Measurements from ENCODE around the gene ILDR2.

ILDR2 gene

DNA sequence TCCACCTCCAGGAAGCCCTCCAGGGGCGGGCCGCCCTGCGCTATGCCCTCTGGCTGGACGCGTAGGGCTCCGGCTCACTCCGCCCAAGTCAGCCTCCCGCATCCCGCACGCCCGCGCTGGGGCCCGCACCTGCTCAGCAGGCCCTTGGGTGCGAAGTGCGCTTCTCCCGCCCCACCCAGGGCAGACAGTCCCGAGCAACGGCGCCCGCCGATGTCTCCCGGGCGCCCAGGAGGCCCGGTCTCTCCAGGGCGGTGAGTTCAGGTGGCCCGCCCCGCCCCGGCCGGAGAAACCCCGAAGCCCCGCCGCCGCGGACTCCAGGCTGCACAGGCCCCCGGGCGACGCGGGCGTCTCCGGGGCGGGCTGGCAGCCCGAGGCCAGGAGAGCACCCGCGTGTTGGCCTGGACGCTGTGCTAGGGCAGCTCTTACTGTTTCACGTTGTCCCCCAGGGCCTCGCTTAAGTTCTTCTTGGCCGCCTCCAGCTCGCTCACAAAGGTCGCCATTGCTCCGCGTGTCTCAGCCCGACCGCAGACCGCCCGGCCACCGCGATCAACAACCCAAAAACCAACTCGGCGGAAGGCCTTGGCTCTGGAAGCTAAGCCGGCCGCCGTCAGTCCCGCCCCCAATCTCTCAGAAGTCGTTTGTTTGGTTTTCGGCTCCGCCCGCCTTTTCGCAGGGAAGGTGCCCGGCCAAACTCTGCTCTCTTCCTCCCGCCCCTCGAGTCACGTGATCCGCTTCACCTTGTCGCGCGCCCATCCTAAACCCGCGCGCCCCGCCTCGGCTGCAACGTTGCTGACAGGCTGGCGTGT, 99.4 kb downstream of the ILDR2 start, which contains the start of gene TADA1:
Gene TADA1, minus strand, starts transcription at position 531 of the 806 bp plus-strand sequence. Its CDS starts 31 bp downstream, at position 500.
- H3K14ac ChIP-seq (ENCODE audit: low read length in 2 of 2), result peak within 1 kb of the TSS; percentile 45 to 79
- peak; percentile 96 for DNase-seq
- H3K18ac ChIP-seq (ENCODE audit: low read depth in 1 of 2, low read length in 2 of 2), result peak within 1 kb of the TSS; percentile 69 to 96
- H3K9me3 ChIP-seq (ENCODE audit: control insufficient read depth, low read length), result no peaks in the 10 kb centered on the region
- H3K27me3 ChIP-seq (ENCODE audit: control insufficient read depth in 1 of 2, insufficient read depth in 1 of 2, low read length in 2 of 2), result peaks cover 0 to 2% of the 10 kb centered on the region in 2 experiments
- H2BK12ac ChIP-seq (ENCODE audit: low read length in 2 of 2), result peak within 1 kb of the TSS in 1 of 2 experiments; percentile 66
- H3K4me1 ChIP-seq (ENCODE audit: control insufficient read depth, insufficient read depth, low read depth, low read length), result peaks cover 5% of the 10 kb centered on the region
- peak within 1 kb of the TSS in 1 of 2 experiments; percentile 48 for H3K23ac ChIP-seq (ENCODE audit: low read length in 2 of 2)
- H2AK5ac ChIP-seq (ENCODE audit: low read length, severe bottlenecking), result no peak within 1 kb of the TSS
- peak within 1 kb of the TSS; percentile 92 for H4K8ac ChIP-seq (ENCODE audit: low read length)
- H2AFZ ChIP-seq (ENCODE audit: low read depth, low read length), result peak within 1 kb of the TSS; percentile 94
- peak within 1 kb of the TSS; percentile 62 for H4K91ac ChIP-seq (ENCODE audit: low read length)
- H3K9ac ChIP-seq (ENCODE audit: low read length), result peak within 1 kb of the TSS; percentile 87
- peak within 1 kb of the TSS; percentile 51 for H3K27ac ChIP-seq (ENCODE audit: low read length, poor library complexity, severe bottlenecking)
- peak within 1 kb of the TSS in 1 of 2 experiments; percentile 85 for H3K4ac ChIP-seq (ENCODE audit: low read depth in 1 of 2, low read length in 2 of 2)
- no peak within 1 kb of the TSS for H2BK5ac ChIP-seq (ENCODE audit: low read depth, low read length, poor library complexity, severe bottlenecking)
- under 1% methylated on average over 84 of the region's 84 CpGs for WGBS
- H3K36me3 ChIP-seq (ENCODE audit: control insufficient read depth in 1 of 2, insufficient read depth in 2 of 2, low read depth in 1 of 2, low read length in 2 of 2), result no peaks in the 10 kb centered on the region
- peaks cover 13% of the 10 kb centered on the region for H3K79me1 ChIP-seq (replicated peaks; ENCODE audit: low read length, poor library complexity, severe bottlenecking)
- H2BK120ac ChIP-seq (ENCODE audit: low read depth, low read length), result peak within 1 kb of the TSS; percentile 81
- peak within 1 kb of the TSS; percentile 96 for H2BK15ac ChIP-seq (ENCODE audit: low read depth, poor library complexity, severe bottlenecking)
- peak within 1 kb of the TSS; percentile 90 to 92 for H3K4me3 ChIP-seq (ENCODE audit: insufficient read depth in 1 of 2, low read depth in 1 of 2, low read length in 2 of 2)
- peak within 1 kb of the TSS; percentile 93 for H3K4me2 ChIP-seq (ENCODE audit: low read length, poor library complexity, severe bottlenecking)

DNA sequence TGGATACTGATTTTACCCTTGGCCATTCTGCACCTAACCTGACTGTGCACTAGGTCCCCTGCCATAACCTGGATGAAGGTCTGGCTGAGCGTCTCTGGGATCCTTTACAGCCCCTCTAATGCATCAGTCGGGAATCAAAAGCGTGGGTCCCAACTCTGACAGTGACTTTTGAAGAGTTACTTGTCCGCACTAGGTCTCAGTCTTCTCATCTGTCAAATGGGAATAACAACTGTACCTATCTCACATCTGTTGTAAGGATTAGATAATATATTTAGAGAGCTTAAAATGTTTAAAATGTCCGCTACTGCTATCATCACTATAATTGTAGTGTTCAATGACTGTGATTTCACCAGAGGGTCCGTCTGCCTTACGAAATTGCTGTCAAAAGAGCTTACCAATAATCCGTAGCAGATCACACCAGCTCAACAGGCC, 100.0 kb downstream of the ILDR2 start:
- peak overlapping the region in 1 of 2 experiments; percentile 48 for H3K23ac ChIP-seq (ENCODE audit: low read length in 2 of 2)
- no peak for DNase-seq
- H2AK5ac ChIP-seq (ENCODE audit: low read length, severe bottlenecking), result no peak overlapping the region
- no peak overlapping the region for H2BK5ac ChIP-seq (ENCODE audit: low read depth, low read length, poor library complexity, severe bottlenecking)
- H3K36me3 ChIP-seq (ENCODE audit: control insufficient read depth in 1 of 2, insufficient read depth in 2 of 2, low read depth in 1 of 2, low read length in 2 of 2), result no peaks in the 10 kb centered on the region
- H3K4me2 ChIP-seq (ENCODE audit: low read length, poor library complexity, severe bottlenecking), result peak overlapping the region; percentile 93
- peak overlapping the region in 1 of 2 experiments; percentile 79 for H3K14ac ChIP-seq (ENCODE audit: low read length in 2 of 2)
- peak overlapping the region; percentile 94 for H2AFZ ChIP-seq (ENCODE audit: low read depth, low read length)
- no peaks in the 10 kb centered on the region for H3K27me3 ChIP-seq (ENCODE audit: control insufficient read depth in 1 of 2, insufficient read depth in 1 of 2, low read length in 2 of 2)
- peak overlapping the region; percentile 62 for H4K91ac ChIP-seq (ENCODE audit: low read length)
- H2BK15ac ChIP-seq (ENCODE audit: low read depth, poor library complexity, severe bottlenecking), result no peak overlapping the region
- 21% methylated on average over 7 of the region's 8 CpGs for WGBS
- H2BK120ac ChIP-seq (ENCODE audit: low read depth, low read length), result peak overlapping the region; percentile 81
- no peaks in the 10 kb centered on the region for H3K9me3 ChIP-seq (ENCODE audit: control insufficient read depth, low read length)
- peak overlapping the region; percentile 92 for H4K8ac ChIP-seq (ENCODE audit: low read length)
- peaks cover 14% of the 10 kb centered on the region for H3K79me1 ChIP-seq (replicated peaks; ENCODE audit: low read length, poor library complexity, severe bottlenecking)
- peaks cover 5% of the 10 kb centered on the region for H3K4me1 ChIP-seq (ENCODE audit: control insufficient read depth, insufficient read depth, low read depth, low read length)
- H3K4me3 ChIP-seq (ENCODE audit: insufficient read depth in 1 of 2, low read depth in 1 of 2, low read length in 2 of 2), result peak overlapping the region; percentile 90 to 92
- peak overlapping the region; percentile 69 to 91 for H3K18ac ChIP-seq (ENCODE audit: low read depth in 1 of 2, low read length in 2 of 2)
- H2BK12ac ChIP-seq (ENCODE audit: low read length in 2 of 2), result no peak overlapping the region
- peak overlapping the region in 1 of 2 experiments; percentile 59 for H3K4ac ChIP-seq (ENCODE audit: low read depth in 1 of 2, low read length in 2 of 2)
- peak overlapping the region; percentile 87 for H3K9ac ChIP-seq (ENCODE audit: low read length)
- H3K27ac ChIP-seq (ENCODE audit: low read length, poor library complexity, severe bottlenecking), result no peak overlapping the region

DNA sequence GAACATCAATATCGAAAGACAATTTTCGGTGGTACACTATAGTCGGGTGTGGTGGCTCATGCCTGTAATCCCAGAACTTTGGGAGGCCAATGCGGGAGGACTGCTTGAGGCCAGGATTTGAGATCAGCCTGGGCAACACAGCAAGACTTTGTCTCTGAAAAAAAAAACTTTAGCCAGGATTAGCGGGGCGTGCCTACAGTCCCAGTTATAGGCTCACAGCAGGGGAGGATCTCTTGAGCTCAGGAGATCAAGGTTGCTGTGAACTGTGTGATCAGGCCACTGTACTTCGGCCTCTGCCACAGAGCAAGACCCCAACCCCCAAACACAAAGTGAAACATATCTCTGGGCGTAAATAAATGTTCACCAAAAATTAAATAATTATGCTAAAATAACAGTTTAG, 100.9 kb downstream of the ILDR2 start:
- Histone ChIP-seq H3K18ac (ENCODE audit: low read depth in 1 of 2, low read length in 2 of 2) (no peak overlapping the region), H3K23ac (ENCODE audit: low read length in 2 of 2) (peak overlapping the region in 1 of 2 experiments; percentile 85), H2AFZ (ENCODE audit: low read depth, low read length) (no peak overlapping the region), H3K4me2 (ENCODE audit: low read length, poor library complexity, severe bottlenecking) (peak overlapping the region; percentile 14), H4K8ac (ENCODE audit: low read length) (no peak overlapping the region), H2BK120ac (ENCODE audit: low read depth, low read length) (no peak overlapping the region), H3K27ac (ENCODE audit: low read length, poor library complexity, severe bottlenecking) (no peak overlapping the region), H2BK15ac (ENCODE audit: low read depth, poor library complexity, severe bottlenecking) (no peak overlapping the region), H3K4ac (ENCODE audit: low read depth in 1 of 2, low read length in 2 of 2) (no peak overlapping the region), H3K79me1 (replicated peaks; ENCODE audit: low read length, poor library complexity, severe bottlenecking) (peaks cover 19% of the 10 kb centered on the region), H2BK12ac (ENCODE audit: low read length in 2 of 2) (no peak overlapping the region), H3K4me1 (ENCODE audit: control insufficient read depth, insufficient read depth, low read depth, low read length) (peaks cover 5% of the 10 kb centered on the region), H2AK5ac (ENCODE audit: low read length, severe bottlenecking) (no peak overlapping the region), H2BK5ac (ENCODE audit: low read depth, low read length, poor library complexity, severe bottlenecking) (no peak overlapping the region), H3K36me3 (ENCODE audit: control insufficient read depth in 1 of 2, insufficient read depth in 2 of 2, low read depth in 1 of 2, low read length in 2 of 2) (no peaks in the 10 kb centered on the region), H3K9ac (ENCODE audit: low read length) (peak overlapping the region; percentile 87), H4K91ac (ENCODE audit: low read length) (no peak overlapping the region), H3K4me3 (ENCODE audit: insufficient read depth in 1 of 2, low read depth in 1 of 2, low read length in 2 of 2) (no peak overlapping the region), H3K14ac (ENCODE audit: low read length in 2 of 2) (no peak overlapping the region), H3K27me3 (ENCODE audit: control insufficient read depth in 1 of 2, insufficient read depth in 1 of 2, low read length in 2 of 2) (no peaks in the 10 kb centered on the region), H3K9me3 (ENCODE audit: control insufficient read depth, low read length) (no peaks in the 10 kb centered on the region)
- no peak for DNase-seq
- WGBS, result 94% methylated on average over 6 of the region's 8 CpGs

DNA sequence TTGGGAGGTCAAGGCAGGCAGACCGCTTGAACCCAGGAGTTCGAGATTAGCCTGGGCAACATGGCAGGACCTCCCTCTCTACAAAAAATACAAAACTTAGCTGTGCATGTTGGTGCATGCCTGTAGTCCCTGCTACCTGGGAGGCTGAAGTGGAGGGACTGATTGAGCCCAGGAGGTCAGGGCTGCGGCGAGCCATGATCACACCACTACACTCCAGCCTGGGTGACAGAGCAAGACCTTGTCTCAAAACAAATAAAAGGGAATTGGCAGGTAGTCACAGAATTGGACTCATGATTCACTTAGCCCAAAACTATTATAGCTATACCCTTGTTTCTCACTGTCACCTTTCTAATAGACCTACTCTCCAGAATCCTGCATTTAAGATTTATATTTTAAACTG, 104.8 kb downstream of the ILDR2 start:
- Histone ChIP-seq H3K23ac (ENCODE audit: low read length in 2 of 2) (no peak overlapping the region), H3K4me3 (ENCODE audit: insufficient read depth in 1 of 2, low read depth in 1 of 2, low read length in 2 of 2) (no peak overlapping the region), H3K4me2 (ENCODE audit: low read length, poor library complexity, severe bottlenecking) (no peak overlapping the region), H3K4ac (ENCODE audit: low read depth in 1 of 2, low read length in 2 of 2) (no peak overlapping the region), H3K79me1 (replicated peaks; ENCODE audit: low read length, poor library complexity, severe bottlenecking) (peaks cover 28% of the 10 kb centered on the region), H2BK120ac (ENCODE audit: low read depth, low read length) (no peak overlapping the region), H3K18ac (ENCODE audit: low read depth in 1 of 2, low read length in 2 of 2) (no peak overlapping the region), H2AFZ (ENCODE audit: low read depth, low read length) (no peak overlapping the region), H3K36me3 (ENCODE audit: control insufficient read depth in 1 of 2, insufficient read depth in 2 of 2, low read depth in 1 of 2, low read length in 2 of 2) (peaks cover 12 to 18% of the 10 kb centered on the region in 2 experiments), H3K9ac (ENCODE audit: low read length) (no peak overlapping the region), H4K91ac (ENCODE audit: low read length) (no peak overlapping the region), H2AK5ac (ENCODE audit: low read length, severe bottlenecking) (no peak overlapping the region), H2BK5ac (ENCODE audit: low read depth, low read length, poor library complexity, severe bottlenecking) (no peak overlapping the region), H3K14ac (ENCODE audit: low read length in 2 of 2) (no peak overlapping the region), H3K4me1 (ENCODE audit: control insufficient read depth, insufficient read depth, low read depth, low read length) (peaks cover 9% of the 10 kb centered on the region), H3K27ac (ENCODE audit: low read length, poor library complexity, severe bottlenecking) (no peak overlapping the region), H2BK15ac (ENCODE audit: low read depth, poor library complexity, severe bottlenecking) (no peak overlapping the region), H3K9me3 (ENCODE audit: control insufficient read depth, low read length) (no peaks in the 10 kb centered on the region), H2BK12ac (ENCODE audit: low read length in 2 of 2) (no peak overlapping the region), H4K8ac (ENCODE audit: low read length) (no peak overlapping the region), H3K27me3 (ENCODE audit: control insufficient read depth in 1 of 2, insufficient read depth in 1 of 2, low read length in 2 of 2) (no peaks in the 10 kb centered on the region)
- no peak for DNase-seq
- 88% methylated on average over 3 of the region's 4 CpGs for WGBS

All from mesenchymal stem cell (in vitro differentiated cells and primary cell).